Adipose tissue (tissue), 3 donors: ENCODE data around the gene ADAMTS15. TPM values are rescaled to one million over a fixed set of nuclear protein-coding genes. Genes with fewer than 3 reads are reported as not detected.

ENCODE experiments used
- H3K27ac ChIP-seq: one replicate; pipeline ENCODE4 v1.5.1; 2013; ENCODE audit warnings: low read depth, low read length
- WGBS, 3 donors: extraction: QIAGEN DNeasy Blood & Tissue Kit; methylation state at CpG; one replicate each; pipeline ENCODE4 v1.1.7; 2013; 5-methylcytosine and 5-hydroxymethylcytosine counted together
- polyA plus RNA-seq, 3 donors: library from polyadenylated mRNA; stranded (reverse); fragments of 200-250 nt; gene quantifications; one replicate each; pipeline ENCODE4 v1.2.3, GENCODE V29; 2013
- donor health status: healthy with polysubstance abuse.
- donor health status: Bipolar disorder and iron deficiency.
- donor health status: healthy.

The ADAMTS15 gene
- polyA plus RNA-seq, 3 donors = 3.5 to 22.6 (median 10.1) TPM

GRCh38 chr11:130486987-130487923 is 38.8 kb downstream of the ADAMTS15 start:
- H3K27ac ChIP-seq = no peak overlapping the region
- WGBS, 3 donors = 83 to 95% (median 91%) methylated on average over 28 of the region's 28 CpGs

DNA sequence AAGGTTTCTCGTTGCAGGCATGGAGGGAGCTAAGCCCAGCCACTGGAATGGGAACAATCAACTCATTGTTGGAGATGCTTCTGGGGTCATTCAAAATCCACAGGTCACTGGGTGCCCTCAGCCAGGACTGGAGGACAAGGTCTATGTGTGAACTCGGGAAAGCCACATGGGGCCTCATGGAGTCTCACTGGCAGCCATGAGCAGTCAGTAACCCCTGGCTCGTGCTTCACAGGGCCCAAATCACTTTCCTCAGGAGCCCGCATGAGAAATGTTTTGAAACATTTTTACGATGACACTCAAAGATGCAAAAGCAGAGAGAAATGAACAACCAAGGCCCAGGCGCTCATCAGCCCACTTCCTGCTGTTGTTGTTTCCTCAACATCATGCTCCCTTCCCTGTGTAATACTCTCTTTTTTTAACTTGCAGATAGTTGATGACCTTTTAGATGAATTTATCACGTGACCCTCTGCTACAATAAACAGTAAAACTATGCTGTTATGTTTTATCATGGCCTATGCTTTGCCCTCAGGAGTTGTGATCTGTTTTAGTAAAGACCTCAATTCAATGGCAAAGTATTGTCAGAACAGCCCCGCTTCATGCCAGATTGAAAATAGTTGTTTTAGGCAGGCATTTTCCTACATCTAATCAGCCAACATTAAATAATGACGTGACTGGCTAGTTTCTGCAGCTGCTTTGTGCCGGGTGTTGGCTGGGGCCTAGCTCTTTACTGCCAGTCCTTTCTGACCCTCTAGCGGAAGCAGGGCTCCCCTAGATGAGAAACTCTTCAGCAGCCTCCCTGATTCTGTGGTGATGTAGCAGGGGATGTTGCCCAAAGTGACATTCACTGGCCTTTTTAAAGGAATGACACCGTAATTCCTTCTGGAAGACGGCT is 39.7 kb downstream of the ADAMTS15 start:
- 78 to 87% (median 85%) methylated on average over 13 of the region's 13 CpGs for WGBS, 3 donors
- H3K27ac ChIP-seq = no peak overlapping the region

- no peak overlapping the region for H3K27ac ChIP-seq
- 81 to 84% (median 84%) methylated on average over 5 of the region's 5 CpGs for WGBS, 3 donors
These were observed 40.6 kb downstream of the ADAMTS15 start for GRCh38 chr11:130488848-130489584.

DNA sequence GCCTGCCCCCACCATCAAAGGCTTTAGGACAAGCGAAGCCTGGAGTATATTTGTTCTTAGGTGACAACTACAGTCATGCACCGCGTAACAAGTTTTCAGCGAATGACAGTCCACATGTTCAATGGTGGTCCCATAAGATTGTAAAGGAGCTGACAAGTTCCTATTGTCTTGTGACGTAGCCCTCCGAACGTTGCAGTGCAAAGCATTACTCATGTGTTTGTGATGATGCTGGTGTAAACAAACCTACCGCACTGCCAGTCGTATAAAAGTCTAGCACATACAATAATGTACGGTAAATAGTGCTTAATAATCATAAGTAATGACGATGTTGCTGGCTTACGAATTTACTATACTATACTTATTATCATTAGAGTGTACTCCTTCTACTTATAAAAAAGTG is 41.3 kb downstream of the ADAMTS15 start:
- 89 to 94% (median 93%) methylated on average over 12 of the region's 12 CpGs for WGBS, 3 donors
- no peak overlapping the region for H3K27ac ChIP-seq

GRCh38 chr11:130490682-130491449 is 42.4 kb downstream of the ADAMTS15 start:
- 82 to 89% (median 87%) methylated on average over 7 of the region's 7 CpGs for WGBS, 3 donors
- no peak overlapping the region for H3K27ac ChIP-seq

DNA sequence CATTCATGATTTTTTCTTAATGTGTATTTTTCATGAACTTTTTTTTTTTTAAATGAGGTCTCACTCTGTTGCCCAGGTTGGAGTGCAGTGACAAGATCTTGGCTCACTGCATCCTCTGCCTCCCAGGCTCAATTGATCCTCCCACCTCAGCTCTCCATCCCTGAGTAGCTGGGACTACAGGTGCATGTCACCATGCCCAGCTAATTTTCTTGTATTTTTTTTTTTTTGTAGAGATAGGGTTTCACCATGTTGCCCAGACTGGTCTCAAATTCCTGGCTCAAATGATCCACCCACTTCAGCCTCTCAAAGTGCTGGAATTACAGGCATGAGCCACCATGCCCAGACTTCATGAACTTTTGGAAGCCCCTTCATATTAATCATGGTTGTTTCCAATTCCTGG is 49.7 kb downstream of the ADAMTS15 start:
- H3K27ac ChIP-seq = no peak overlapping the region

DNA sequence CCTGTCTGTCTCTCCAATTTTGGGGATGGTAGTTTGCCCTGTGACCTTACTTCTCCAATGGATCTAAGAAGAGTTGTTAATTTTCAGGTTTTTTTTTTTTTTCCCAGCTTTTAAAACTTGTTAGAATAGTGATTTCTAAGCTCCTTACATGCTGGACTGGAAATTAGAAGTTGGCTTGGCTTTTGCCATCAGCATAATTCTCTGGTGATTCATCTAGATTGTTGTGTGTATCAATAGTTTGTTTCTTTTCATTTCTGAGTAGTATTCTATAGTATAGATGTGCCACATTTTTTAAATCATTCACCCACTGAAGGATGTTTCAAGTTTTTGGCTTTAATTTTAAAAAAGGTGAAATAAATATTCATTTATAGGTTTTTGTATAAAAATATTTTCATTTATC is 51.4 kb downstream of the ADAMTS15 start:
- no peak overlapping the region for H3K27ac ChIP-seq

GRCh38 chr11:130504317-130504716 is 55.9 kb downstream of the ADAMTS15 start:
- H3K27ac ChIP-seq = no peak overlapping the region
- 85 to 95% (median 95%) methylated on average over 1 of the region's 1 CpG for WGBS, 3 donors

DNA sequence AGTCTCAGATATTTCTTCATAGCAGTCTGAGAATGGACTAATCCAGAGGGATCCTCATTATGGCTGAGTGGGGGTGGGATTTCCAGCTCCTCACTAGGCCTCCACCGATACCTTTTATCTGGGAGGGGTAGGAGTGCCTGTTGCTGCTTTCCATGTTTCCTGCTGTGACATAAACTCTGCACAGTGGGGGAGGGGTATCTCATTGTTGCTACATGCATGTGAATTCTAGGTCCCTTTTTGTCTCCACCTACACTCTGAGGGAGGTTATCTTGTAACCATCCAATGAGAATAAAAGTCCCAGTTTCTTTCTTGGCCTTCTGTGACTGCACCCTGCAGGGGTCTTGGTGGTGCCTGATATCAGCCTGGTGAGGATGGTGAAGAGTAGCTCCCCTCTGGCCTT is 60.5 kb downstream of the ADAMTS15 start:
- no peak overlapping the region for H3K27ac ChIP-seq
- 78 to 93% (median 84%) methylated on average over 1 of the region's 1 CpG for whole genome bisulfite sequencing, 3 donors

GRCh38 chr11:130509942-130510341 is 61.5 kb downstream of the ADAMTS15 start:
- WGBS, 3 donors = 87 to 97% (median 95%) methylated on average over 2 of the region's 2 CpGs
- H3K27ac ChIP-seq = no peak overlapping the region

DNA sequence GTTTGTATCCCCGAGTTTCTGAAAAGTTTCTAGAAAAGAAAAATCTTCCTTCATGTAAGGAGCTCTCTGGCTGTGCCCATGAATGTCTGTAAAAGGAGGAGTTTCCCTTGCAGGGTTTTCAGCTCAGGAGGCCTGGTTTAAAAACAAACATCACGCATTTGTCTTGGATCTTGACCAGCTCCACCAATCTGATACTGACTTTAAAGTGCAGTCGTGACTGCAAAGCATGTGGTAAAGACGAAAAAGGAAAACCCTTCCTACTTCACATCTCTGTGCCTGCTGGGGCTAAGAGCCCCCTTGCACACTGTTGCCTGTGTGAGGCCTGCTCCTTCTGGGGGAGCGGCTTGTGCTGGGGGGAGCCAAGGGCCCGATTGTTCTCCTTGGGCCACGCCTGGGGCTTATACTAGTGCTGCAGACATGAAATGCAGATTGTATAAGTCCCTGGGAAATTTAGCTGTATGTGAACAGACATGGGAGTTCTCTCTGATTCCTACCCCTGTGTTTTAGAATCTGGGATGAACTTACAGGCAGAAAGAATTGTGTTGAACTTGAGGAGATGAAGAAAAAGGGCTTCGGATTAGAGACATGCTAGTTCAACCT is 62.1 kb downstream of the ADAMTS15 start:
- H3K27ac ChIP-seq = no peak overlapping the region
- 50 to 69% (median 68%) methylated on average over 8 of the region's 8 CpGs for WGBS, 3 donors

GRCh38 chr11:130511765-130512164 is 63.3 kb downstream of the ADAMTS15 start:
- 73 to 97% (median 97%) methylated on average over 2 of the region's 2 CpGs for WGBS, 3 donors
- H3K27ac ChIP-seq = no peak overlapping the region

- H3K27ac ChIP-seq = no peak overlapping the region
- 81 to 86% (median 85%) methylated on average over 4 of the region's 4 CpGs for WGBS, 3 donors
These were observed 64.2 kb downstream of the ADAMTS15 start for GRCh38 chr11:130512662-130513061.

- H3K27ac ChIP-seq = no peak overlapping the region
- WGBS, 3 donors = 19 to 58% (median 35%) methylated on average over 4 of the region's 4 CpGs
These were observed 64.7 kb downstream of the ADAMTS15 start for GRCh38 chr11:130513132-130513531.

- H3K27ac ChIP-seq = no peak overlapping the region
These were observed 65.9 kb downstream of the ADAMTS15 start for GRCh38 chr11:130514316-130514715.

- WGBS, 3 donors = 75 to 87% (median 83%) methylated on average over 6 of the region's 6 CpGs
- no peak overlapping the region for H3K27ac ChIP-seq
These were observed 66.4 kb downstream of the ADAMTS15 start for GRCh38 chr11:130514851-130515250.

DNA sequence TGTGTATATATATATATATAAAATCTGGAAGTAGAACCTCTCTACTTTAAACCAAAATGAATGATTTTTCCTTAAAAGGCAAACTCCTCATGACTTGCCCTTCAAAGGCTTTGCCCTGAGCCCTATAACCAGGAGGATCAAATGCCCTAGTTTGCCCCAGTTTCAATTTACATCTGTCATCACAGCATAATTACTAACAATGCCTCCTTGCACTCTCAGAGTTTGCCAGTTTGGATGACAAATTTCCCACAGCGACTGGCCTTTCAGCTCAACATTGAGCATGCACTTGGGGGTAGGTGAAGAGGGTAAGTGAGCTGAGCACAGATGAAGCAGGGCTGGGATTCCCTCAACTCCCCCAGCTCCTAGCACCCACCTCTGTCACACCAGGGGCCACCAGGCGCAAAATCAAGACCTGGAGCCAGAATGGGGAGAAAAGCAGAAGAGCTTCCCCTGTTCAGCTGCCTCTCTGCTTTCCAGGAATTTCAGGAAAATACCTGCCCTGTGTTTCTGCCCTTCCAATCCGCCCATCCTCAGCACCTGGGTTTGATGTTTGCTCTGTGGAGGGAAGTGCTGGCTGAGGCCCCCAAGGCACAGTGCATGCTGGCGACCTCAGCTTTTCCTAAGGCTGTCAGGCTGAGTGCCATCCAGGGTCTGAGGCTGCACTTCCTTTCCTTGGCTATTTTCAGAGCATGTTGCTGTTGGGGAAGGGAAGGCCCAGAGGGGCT is 67.5 kb downstream of the ADAMTS15 start:
- WGBS, 3 donors = 89 to 90% (median 90%) methylated on average over 4 of the region's 4 CpGs
- H3K27ac ChIP-seq = no peak overlapping the region
